Fibroblast of peridontal ligament (primary cell): ENCODE data around the gene WDR18.

Source experiments
- DNase-seq: peaks from one replicate; pipeline ENCODE4 v3.0.0-alpha.2; 2010; ENCODE audit errors: extremely low read depth

Gene WDR18

DNA sequence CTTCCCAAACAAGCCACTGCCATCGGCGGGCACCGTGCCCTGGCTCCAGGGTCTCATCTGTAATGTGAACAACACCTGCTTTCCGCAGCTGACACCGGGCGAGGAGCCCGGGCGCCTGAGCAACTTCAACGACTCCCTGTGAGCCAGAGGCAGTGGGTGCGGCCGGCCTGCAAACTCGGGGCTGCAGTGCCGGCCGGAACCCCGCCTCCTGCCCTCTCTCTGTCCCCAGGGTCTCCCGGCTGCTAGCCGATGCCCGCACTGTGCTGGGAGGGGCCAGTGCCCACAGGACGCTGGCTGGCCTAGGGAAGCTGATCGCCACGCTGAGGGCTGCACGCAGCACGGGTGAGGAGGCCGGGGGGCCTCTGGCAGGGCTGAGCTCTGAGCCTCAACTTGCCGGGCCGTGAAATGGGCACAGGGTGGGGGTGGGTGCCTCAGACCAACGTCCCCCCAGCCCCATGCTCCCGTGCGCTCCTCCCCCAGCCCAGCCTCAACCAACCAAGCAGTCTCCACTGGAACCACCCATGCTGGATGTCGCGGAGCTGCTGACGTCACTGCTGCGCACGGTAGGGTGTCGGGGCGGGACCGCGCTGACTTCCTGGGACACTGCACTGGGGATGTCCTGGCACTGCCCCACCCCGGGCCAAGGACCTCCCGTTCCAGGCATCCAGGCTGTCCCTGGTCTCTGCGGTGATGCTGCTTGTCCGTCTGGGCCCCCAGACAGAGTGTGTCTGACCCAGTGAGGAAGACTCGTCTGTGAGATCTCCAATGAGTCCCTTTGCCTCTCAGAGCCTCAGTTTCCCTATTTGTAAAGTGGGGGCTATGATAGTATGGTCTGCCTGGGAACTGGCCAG, 57.9 kb downstream of the WDR18 start:
- peak; percentile 18 for DNase-seq

DNA sequence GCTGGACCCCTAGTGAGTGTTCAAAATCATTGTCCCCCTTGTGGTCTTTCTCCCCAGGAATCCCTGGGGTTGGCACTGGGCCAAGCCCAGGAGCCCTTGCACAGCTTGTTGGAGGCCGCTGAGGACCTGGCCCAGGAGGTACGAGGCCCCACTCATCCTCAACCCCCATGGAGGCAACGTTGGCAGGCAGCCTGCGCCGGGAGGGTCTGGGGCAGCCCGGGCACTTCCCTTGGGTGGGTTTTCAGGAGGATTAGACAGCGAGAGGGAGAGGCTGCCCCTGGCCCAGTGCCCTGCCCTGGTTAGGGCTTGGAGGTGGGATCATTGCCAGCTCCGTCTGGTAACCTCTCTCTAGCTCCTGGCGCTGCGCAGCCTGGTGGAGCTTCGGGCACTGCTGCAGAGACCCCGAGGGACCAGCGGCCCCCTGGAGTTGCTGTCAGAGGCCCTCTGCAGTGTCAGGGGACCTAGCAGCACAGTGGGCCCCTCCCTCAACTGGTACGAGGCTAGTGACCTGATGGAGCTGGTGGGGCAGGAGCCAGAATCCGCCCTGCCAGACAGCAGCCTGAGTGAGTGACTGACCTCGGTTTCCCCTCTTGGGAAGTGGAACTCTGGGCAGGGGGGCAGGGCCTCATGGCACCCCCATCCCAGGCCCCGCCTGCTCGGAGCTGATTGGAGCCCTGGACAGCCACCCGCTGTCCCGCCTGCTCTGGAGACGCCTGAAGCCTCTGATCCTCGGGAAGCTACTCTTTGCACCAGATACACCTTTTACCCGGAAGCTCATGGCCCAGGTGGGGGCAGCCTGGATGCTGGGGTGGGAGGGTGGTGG, 58.8 kb downstream of the WDR18 start:
- DNase-seq = no peak
